ENCODE data around the gene PPP6R3.
"Not testable (repeated sequence)": the region's sequence is repeated elsewhere in the genome, so short reads cannot be mapped to it uniquely, and the experiment has no call there.

Gene PPP6R3

GRCh38 chr11:68525336-68525735 is 64.8 kb downstream of the PPP6R3 start:
- H3K27me3 Mint-ChIP-seq (ENCODE audit: low read depth) = no peaks in the 10 kb centered on the region
- no peaks in the 10 kb centered on the region for H3K9me3 Mint-ChIP-seq
- H3K27ac Mint-ChIP-seq = no peak overlapping the region
- H3K4me3 Mint-ChIP-seq = no peak overlapping the region
- peaks cover 67% of the 10 kb centered on the region for H3K36me3 Mint-ChIP-seq (ENCODE audit: low read depth)
- H3K4me1 Mint-ChIP-seq (ENCODE audit: low read depth) = peaks cover 51% of the 10 kb centered on the region
- no peak for DNase-seq (ENCODE audit: low spot score)

- DNase-seq (ENCODE audit: low spot score) = no peak
- H3K27me3 Mint-ChIP-seq (ENCODE audit: low read depth) = no peaks in the 10 kb centered on the region
- H3K9me3 Mint-ChIP-seq = no peaks in the 10 kb centered on the region
- H3K36me3 Mint-ChIP-seq (ENCODE audit: low read depth) = peaks cover 66% of the 10 kb centered on the region
- peaks cover 51% of the 10 kb centered on the region for H3K4me1 Mint-ChIP-seq (ENCODE audit: low read depth)
- H3K4me3 Mint-ChIP-seq = no peak overlapping the region
- no peak overlapping the region for H3K27ac Mint-ChIP-seq
Observed at GRCh38 chr11:68525930-68526329, 65.4 kb downstream of the PPP6R3 start.

- no peak overlapping the region for H3K4me3 Mint-ChIP-seq
- peaks cover 48% of the 10 kb centered on the region for H3K4me1 Mint-ChIP-seq (ENCODE audit: low read depth)
- H3K27ac Mint-ChIP-seq = no peak overlapping the region
- no peaks in the 10 kb centered on the region for H3K27me3 Mint-ChIP-seq (ENCODE audit: low read depth)
- no peak for DNase-seq (ENCODE audit: low spot score)
- H3K36me3 Mint-ChIP-seq (ENCODE audit: low read depth) = peaks cover 55% of the 10 kb centered on the region
- no peaks in the 10 kb centered on the region for H3K9me3 Mint-ChIP-seq
Observed at GRCh38 chr11:68527585-68527984, 67.0 kb downstream of the PPP6R3 start.

GRCh38 chr11:68528630-68529029 is 68.1 kb downstream of the PPP6R3 start:
- peak overlapping the region; percentile 46 for H3K4me3 Mint-ChIP-seq
- H3K9me3 Mint-ChIP-seq = no peaks in the 10 kb centered on the region
- H3K27me3 Mint-ChIP-seq (ENCODE audit: low read depth) = no peaks in the 10 kb centered on the region
- H3K36me3 Mint-ChIP-seq (ENCODE audit: low read depth) = peaks cover 46% of the 10 kb centered on the region
- peak overlapping the region; percentile 51 for H3K27ac Mint-ChIP-seq
- peaks cover 45% of the 10 kb centered on the region for H3K4me1 Mint-ChIP-seq (ENCODE audit: low read depth)
- DNase-seq (ENCODE audit: low spot score) = no peak

GRCh38 chr11:68531129-68531693 is 70.7 kb downstream of the PPP6R3 start:
- H3K27ac Mint-ChIP-seq = no peak overlapping the region
- peaks cover 31% of the 10 kb centered on the region for H3K4me1 Mint-ChIP-seq (ENCODE audit: low read depth)
- no peaks in the 10 kb centered on the region for H3K27me3 Mint-ChIP-seq (ENCODE audit: low read depth)
- H3K36me3 Mint-ChIP-seq (ENCODE audit: low read depth) = peaks cover 34% of the 10 kb centered on the region
- no peaks in the 10 kb centered on the region for H3K9me3 Mint-ChIP-seq
- no peak overlapping the region for H3K4me3 Mint-ChIP-seq
- DNase-seq (ENCODE audit: low spot score) = no peak

GRCh38 chr11:68532727-68533369 is 72.3 kb downstream of the PPP6R3 start:
- Mint-ChIP-seq H3K27me3 (ENCODE audit: low read depth) (no peaks in the 10 kb centered on the region), H3K36me3 (ENCODE audit: low read depth) (peaks cover 35% of the 10 kb centered on the region), H3K4me3 (no peak overlapping the region), H3K9me3 (no peaks in the 10 kb centered on the region), H3K4me1 (ENCODE audit: low read depth) (peaks cover 25% of the 10 kb centered on the region), H3K27ac (no peak overlapping the region)
- DNase-seq (ENCODE audit: low spot score) = no peak

- H3K27me3 Mint-ChIP-seq (ENCODE audit: low read depth) = no peaks in the 10 kb centered on the region
- H3K27ac Mint-ChIP-seq = no peak overlapping the region
- H3K4me1 Mint-ChIP-seq (ENCODE audit: low read depth) = peaks cover 14% of the 10 kb centered on the region
- no peak for DNase-seq (ENCODE audit: low spot score)
- no peaks in the 10 kb centered on the region for H3K9me3 Mint-ChIP-seq
- H3K4me3 Mint-ChIP-seq = no peak overlapping the region
- H3K36me3 Mint-ChIP-seq (ENCODE audit: low read depth) = peaks cover 39% of the 10 kb centered on the region
Observed at GRCh38 chr11:68533945-68534344, 73.4 kb downstream of the PPP6R3 start.

GRCh38 chr11:68535098-68535497 is 74.5 kb downstream of the PPP6R3 start:
- H3K4me1 Mint-ChIP-seq (ENCODE audit: low read depth) = peaks cover 17% of the 10 kb centered on the region
- peaks cover 43% of the 10 kb centered on the region for H3K36me3 Mint-ChIP-seq (ENCODE audit: low read depth)

GRCh38 chr11:68536706-68537105 is 76.2 kb downstream of the PPP6R3 start:
- Mint-ChIP-seq H3K27me3 (ENCODE audit: low read depth) (no peaks in the 10 kb centered on the region), H3K36me3 (ENCODE audit: low read depth) (peaks cover 52% of the 10 kb centered on the region), H3K9me3 (no peaks in the 10 kb centered on the region), H3K4me3 (no peak overlapping the region), H3K27ac (no peak overlapping the region), H3K4me1 (ENCODE audit: low read depth) (peaks cover 22% of the 10 kb centered on the region)
- DNase-seq (ENCODE audit: low spot score) = no peak

More at GRCh38 chr11:68535098-68535497, 74.5 kb downstream of the PPP6R3 start:
- no peak for DNase-seq (ENCODE audit: low spot score)
- Mint-ChIP-seq H3K27me3 (ENCODE audit: low read depth) (no peaks in the 10 kb centered on the region), H3K9me3 (no peaks in the 10 kb centered on the region), H3K27ac (no peak overlapping the region), H3K4me3 (no peak overlapping the region)

GRCh38 chr11:68538025-68538424 is 77.5 kb downstream of the PPP6R3 start:
- no peaks in the 10 kb centered on the region for H3K9me3 Mint-ChIP-seq
- H3K36me3 Mint-ChIP-seq (ENCODE audit: low read depth) = peaks cover 56% of the 10 kb centered on the region
- no peaks in the 10 kb centered on the region for H3K27me3 Mint-ChIP-seq (ENCODE audit: low read depth)
- no peak overlapping the region for H3K27ac Mint-ChIP-seq
- peaks cover 27% of the 10 kb centered on the region for H3K4me1 Mint-ChIP-seq (ENCODE audit: low read depth)
- no peak for DNase-seq (ENCODE audit: low spot score)
- H3K4me3 Mint-ChIP-seq = no peak overlapping the region

- no peak overlapping the region for H3K4me3 Mint-ChIP-seq
- H3K4me1 Mint-ChIP-seq (ENCODE audit: low read depth) = peaks cover 31% of the 10 kb centered on the region
Observed at GRCh38 chr11:68539395-68539794, 78.8 kb downstream of the PPP6R3 start.

GRCh38 chr11:68540504-68540903 is 80.0 kb downstream of the PPP6R3 start:
- DNase-seq (ENCODE audit: low spot score); H3K27ac Mint-ChIP-seq; H3K9me3 Mint-ChIP-seq; H3K4me3 Mint-ChIP-seq; H3K27me3 Mint-ChIP-seq (ENCODE audit: low read depth): not testable (repeated sequence)
- Mint-ChIP-seq H3K36me3 (ENCODE audit: low read depth) (peaks cover 59% of the 10 kb centered on the region), H3K4me1 (ENCODE audit: low read depth) (peaks cover 31% of the 10 kb centered on the region)

More at GRCh38 chr11:68539395-68539794, 78.8 kb downstream of the PPP6R3 start:
- H3K27me3 Mint-ChIP-seq (ENCODE audit: low read depth) = no peaks in the 10 kb centered on the region
- no peak for DNase-seq (ENCODE audit: low spot score)
- no peaks in the 10 kb centered on the region for H3K9me3 Mint-ChIP-seq
- peaks cover 61% of the 10 kb centered on the region for H3K36me3 Mint-ChIP-seq (ENCODE audit: low read depth)
- peak overlapping the region; percentile 17 for H3K27ac Mint-ChIP-seq

- Mint-ChIP-seq H3K4me3 (no peak overlapping the region), H3K4me1 (ENCODE audit: low read depth) (peaks cover 31% of the 10 kb centered on the region), H3K27ac (peak overlapping the region; percentile 38), H3K36me3 (ENCODE audit: low read depth) (peaks cover 58% of the 10 kb centered on the region), H3K27me3 (ENCODE audit: low read depth) (no peaks in the 10 kb centered on the region), H3K9me3 (no peaks in the 10 kb centered on the region)
- no peak for DNase-seq (ENCODE audit: low spot score)
Observed at GRCh38 chr11:68541116-68541515, 80.6 kb downstream of the PPP6R3 start.

GRCh38 chr11:68541991-68542390 is 81.4 kb downstream of the PPP6R3 start:
- H3K27ac Mint-ChIP-seq = peak overlapping the region; percentile 38
- peaks cover 30% of the 10 kb centered on the region for H3K4me1 Mint-ChIP-seq (ENCODE audit: low read depth)
- H3K27me3 Mint-ChIP-seq (ENCODE audit: low read depth) = no peaks in the 10 kb centered on the region
- peaks cover 57% of the 10 kb centered on the region for H3K36me3 Mint-ChIP-seq (ENCODE audit: low read depth)
- no peaks in the 10 kb centered on the region for H3K9me3 Mint-ChIP-seq
- DNase-seq (ENCODE audit: low spot score) = no peak
- no peak overlapping the region for H3K4me3 Mint-ChIP-seq

GRCh38 chr11:68542617-68543016 is 82.1 kb downstream of the PPP6R3 start:
- Mint-ChIP-seq H3K27me3 (ENCODE audit: low read depth) (no peaks in the 10 kb centered on the region), H3K27ac (no peak overlapping the region), H3K4me1 (ENCODE audit: low read depth) (peaks cover 33% of the 10 kb centered on the region), H3K36me3 (ENCODE audit: low read depth) (peaks cover 56% of the 10 kb centered on the region), H3K9me3 (no peaks in the 10 kb centered on the region), H3K4me3 (no peak overlapping the region)
- DNase-seq (ENCODE audit: low spot score) = no peak

All from T-helper 2 cell treated with Interferon-gamma antibody and Interleukin-4, amounts not matched to agents 5 μg/mL and 100 μg/mL, for 36 hours (primary cell).